ENCODE results near the gene CCR5. TPM values are rescaled to one million over a fixed set of nuclear protein-coding genes. Genes with fewer than 3 reads are reported as not detected.

Gene CCR5
- total RNA-seq, 1 experiment from 2014 or later, result not detected

DNA sequence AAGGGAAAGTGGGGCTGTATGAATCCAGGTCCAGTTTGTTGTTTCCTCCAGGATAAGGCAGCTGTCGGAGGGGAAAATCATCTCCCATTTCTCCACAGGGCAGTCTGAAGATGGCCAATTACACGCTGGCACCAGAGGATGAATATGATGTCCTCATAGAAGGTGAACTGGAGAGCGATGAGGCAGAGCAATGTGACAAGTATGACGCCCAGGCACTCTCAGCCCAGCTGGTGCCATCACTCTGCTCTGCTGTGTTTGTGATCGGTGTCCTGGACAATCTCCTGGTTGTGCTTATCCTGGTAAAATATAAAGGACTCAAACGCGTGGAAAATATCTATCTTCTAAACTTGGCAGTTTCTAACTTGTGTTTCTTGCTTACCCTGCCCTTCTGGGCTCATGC, 37.2 kb downstream of the CCR5 start:
- Histone ChIP-seq H3K9ac (ENCODE audit: low read length) (no peak overlapping the region), H3K79me2 (ENCODE audit: insufficient read depth, low read length) (no peaks in the 10 kb centered on the region), H3K4me3 (replicated peaks in 1 of 2; ENCODE audit: low read depth in 1 of 2, low read length in 2 of 2) (no peak overlapping the region), H3K27ac (ENCODE audit: low read depth, low read length) (no peak overlapping the region), H3K27me3 (ENCODE audit: insufficient read depth, low read length) (no peaks in the 10 kb centered on the region), H3K9me3 (ENCODE audit: control insufficient read depth in 1 of 2, insufficient read depth in 1 of 2, low read depth in 1 of 2, low read length in 2 of 2) (no peaks in the 10 kb centered on the region), H3K9me2 (ENCODE audit: insufficient read depth) (no peaks in the 10 kb centered on the region), H4K20me1 (ENCODE audit: insufficient read depth) (no peaks in the 10 kb centered on the region), H3K36me3 (ENCODE audit: control insufficient read depth in 1 of 2, insufficient read depth in 2 of 2, low read length in 2 of 2) (no peaks in the 10 kb centered on the region), H3K4me2 (ENCODE audit: low read length) (no peak overlapping the region), H2AFZ (ENCODE audit: low read depth, low read length, poor library complexity, severe bottlenecking) (no peak overlapping the region), H3K4me1 (ENCODE audit: control insufficient read depth in 1 of 2, insufficient read depth in 2 of 2, low read length in 2 of 2) (peaks cover 0 to 10% of the 10 kb centered on the region in 2 experiments; a peak in 1 of 4 replicates)
- ATAC-seq, result no peak
- intact Hi-C loops (cut with micrococcal nuclease), result no loop called here
- ChIA-PET POLR2A (no interaction called here), RAD21 (ENCODE audit: low non-redundant PET in 1 of 2, low total read pairs in 2 of 2, uncharacterized antibody in 2 of 2, unreplicated experiment in 2 of 2) (no interaction called here), CTCF (no interaction called here)
- no peak for DNase-seq (ENCODE audit: low read depth, low spot score)
- BruUV-seq (replicated peaks), result no TSS peak
- TF ChIP-seq FOSL1 (IDR thresholded peaks at IDR 0.05; ENCODE audit: low read depth), result no peak
- TF ChIP-seq EGR1 (IDR thresholded peaks at IDR 0.05; ENCODE audit: low read depth), result no peak
- no peak for TF ChIP-seq ELF1 (IDR thresholded peaks at IDR 0.05; ENCODE audit: borderline replicate concordance, low read depth)
- TF ChIP-seq YY1 (IDR thresholded peaks at IDR 0.05; ENCODE audit: extremely low read depth, insufficient replicate concordance, low read depth, low read length), result no peak

DNA sequence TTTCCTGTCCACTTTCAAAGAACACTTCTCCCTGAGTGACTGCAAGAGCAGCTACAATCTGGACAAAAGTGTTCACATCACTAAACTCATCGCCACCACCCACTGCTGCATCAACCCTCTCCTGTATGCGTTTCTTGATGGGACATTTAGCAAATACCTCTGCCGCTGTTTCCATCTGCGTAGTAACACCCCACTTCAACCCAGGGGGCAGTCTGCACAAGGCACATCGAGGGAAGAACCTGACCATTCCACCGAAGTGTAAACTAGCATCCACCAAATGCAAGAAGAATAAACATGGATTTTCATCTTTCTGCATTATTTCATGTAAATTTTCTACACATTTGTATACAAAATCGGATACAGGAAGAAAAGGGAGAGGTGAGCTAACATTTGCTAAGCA, 38.1 kb downstream of the CCR5 start:
- CTCF ChIA-PET, result no interaction called here

More for the DNA sequence above, 38.1 kb downstream of the CCR5 start:
- no peak overlapping the region for H3K9ac ChIP-seq (ENCODE audit: low read length)
- ChIA-PET POLR2A (no interaction called here), RAD21 (ENCODE audit: low non-redundant PET in 1 of 2, low total read pairs in 2 of 2, uncharacterized antibody in 2 of 2, unreplicated experiment in 2 of 2) (no interaction called here)
- no peak for ATAC-seq
- H2AFZ ChIP-seq (ENCODE audit: low read depth, low read length, poor library complexity, severe bottlenecking), result no peak overlapping the region
- peaks cover 0 to 10% of the 10 kb centered on the region in 2 experiments; a peak in 1 of 4 replicates for H3K4me1 ChIP-seq (ENCODE audit: control insufficient read depth in 1 of 2, insufficient read depth in 2 of 2, low read length in 2 of 2)
- no TSS peak for BruUV-seq (replicated peaks)
- TF ChIP-seq YY1 (IDR thresholded peaks at IDR 0.05; ENCODE audit: extremely low read depth, insufficient replicate concordance, low read depth, low read length) (no peak), ZFX (IDR thresholded peaks at IDR 0.05) (no peak), CBX3 (IDR thresholded peaks at IDR 0.05; ENCODE audit: low read depth) (no peak), SIN3A (IDR thresholded peaks at IDR 0.05; ENCODE audit: low read depth) (no peak)
- TF ChIP-seq, protein P1, sequence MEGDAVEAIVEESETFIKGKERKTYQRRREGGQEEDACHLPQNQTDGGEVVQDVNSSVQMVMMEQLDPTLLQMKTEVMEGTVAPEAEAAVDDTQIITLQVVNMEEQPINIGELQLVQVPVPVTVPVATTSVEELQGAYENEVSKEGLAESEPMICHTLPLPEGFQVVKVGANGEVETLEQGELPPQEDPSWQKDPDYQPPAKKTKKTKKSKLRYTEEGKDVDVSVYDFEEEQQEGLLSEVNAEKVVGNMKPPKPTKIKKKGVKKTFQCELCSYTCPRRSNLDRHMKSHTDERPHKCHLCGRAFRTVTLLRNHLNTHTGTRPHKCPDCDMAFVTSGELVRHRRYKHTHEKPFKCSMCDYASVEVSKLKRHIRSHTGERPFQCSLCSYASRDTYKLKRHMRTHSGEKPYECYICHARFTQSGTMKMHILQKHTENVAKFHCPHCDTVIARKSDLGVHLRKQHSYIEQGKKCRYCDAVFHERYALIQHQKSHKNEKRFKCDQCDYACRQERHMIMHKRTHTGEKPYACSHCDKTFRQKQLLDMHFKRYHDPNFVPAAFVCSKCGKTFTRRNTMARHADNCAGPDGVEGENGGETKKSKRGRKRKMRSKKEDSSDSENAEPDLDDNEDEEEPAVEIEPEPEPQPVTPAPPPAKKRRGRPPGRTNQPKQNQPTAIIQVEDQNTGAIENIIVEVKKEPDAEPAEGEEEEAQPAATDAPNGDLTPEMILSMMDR (IDR thresholded peaks at IDR 0.05 in 2 of 3, conservative IDR thresholded peaks at IDR 0.05 in 1 of 3; ENCODE audit: borderline replicate concordance in 1 of 3, insufficient read depth in 1 of 3, low read depth in 2 of 3, low read length in 2 of 3), result 0 out of 6 replicates have a peak, but pooled peaks of 1 of the 3 experiments have one; percentile 8
- no peaks in the 10 kb centered on the region for H4K20me1 ChIP-seq (ENCODE audit: insufficient read depth)
- H3K79me2 ChIP-seq (ENCODE audit: insufficient read depth, low read length), result no peaks in the 10 kb centered on the region
- H3K27me3 ChIP-seq (ENCODE audit: insufficient read depth, low read length), result no peaks in the 10 kb centered on the region
- no peak overlapping the region for H3K4me3 ChIP-seq (replicated peaks in 1 of 2; ENCODE audit: low read depth in 1 of 2, low read length in 2 of 2)
- H3K9me3 ChIP-seq (ENCODE audit: control insufficient read depth in 1 of 2, insufficient read depth in 1 of 2, low read depth in 1 of 2, low read length in 2 of 2), result no peaks in the 10 kb centered on the region
- no peak for DNase-seq (ENCODE audit: low read depth, low spot score)
- H3K36me3 ChIP-seq (ENCODE audit: control insufficient read depth in 1 of 2, insufficient read depth in 2 of 2, low read length in 2 of 2), result no peaks in the 10 kb centered on the region
- no peak overlapping the region for H3K4me2 ChIP-seq (ENCODE audit: low read length)
- no peak overlapping the region for H3K27ac ChIP-seq (ENCODE audit: low read depth, low read length)
- H3K9me2 ChIP-seq (ENCODE audit: insufficient read depth), result no peaks in the 10 kb centered on the region
- intact Hi-C loops (cut with micrococcal nuclease), result no loop called here

All from HCT116 (cell line).